ENCODE measurements around the gene CHCHD6. TPM values are rescaled to one million over a fixed set of nuclear protein-coding genes. Genes with fewer than 3 reads are reported as not detected.

Gene CHCHD6
- total RNA-seq, 2 experiments from 2014 or later: 15.9 to 16.9 TPM

DNA sequence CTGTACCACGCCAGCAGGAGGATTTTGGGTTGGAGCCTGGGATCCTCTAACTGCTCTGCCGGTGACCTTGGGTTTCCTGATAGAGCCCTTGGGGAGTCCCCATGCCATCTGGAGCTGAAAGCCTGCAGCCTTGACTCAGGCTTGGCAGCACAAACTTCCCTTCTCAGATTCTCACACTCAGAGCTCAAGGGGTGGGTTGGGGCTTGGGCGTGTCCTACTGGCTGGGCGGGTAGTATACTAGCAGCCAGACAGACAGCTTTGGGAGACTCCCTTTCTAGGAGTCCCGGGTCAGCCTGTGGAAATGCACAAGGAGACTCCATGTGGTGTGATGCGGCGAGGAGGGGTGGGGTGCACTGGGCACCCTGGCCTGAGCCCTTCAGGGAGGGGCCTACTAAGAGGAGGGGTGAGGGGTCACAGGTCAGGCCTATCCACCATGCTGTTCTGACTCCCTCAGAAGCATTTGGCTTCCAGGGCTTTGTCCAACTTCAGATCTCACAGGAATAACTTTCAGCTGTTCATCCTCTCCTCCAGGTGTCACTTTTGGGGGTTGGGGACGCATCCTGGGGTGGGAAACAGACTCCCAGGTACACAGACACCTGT lies 257.3 kb downstream of the CHCHD6 start:
- POLR2A ChIA-PET: no interaction called here
- CTCF ChIA-PET: no interaction called here

DNA sequence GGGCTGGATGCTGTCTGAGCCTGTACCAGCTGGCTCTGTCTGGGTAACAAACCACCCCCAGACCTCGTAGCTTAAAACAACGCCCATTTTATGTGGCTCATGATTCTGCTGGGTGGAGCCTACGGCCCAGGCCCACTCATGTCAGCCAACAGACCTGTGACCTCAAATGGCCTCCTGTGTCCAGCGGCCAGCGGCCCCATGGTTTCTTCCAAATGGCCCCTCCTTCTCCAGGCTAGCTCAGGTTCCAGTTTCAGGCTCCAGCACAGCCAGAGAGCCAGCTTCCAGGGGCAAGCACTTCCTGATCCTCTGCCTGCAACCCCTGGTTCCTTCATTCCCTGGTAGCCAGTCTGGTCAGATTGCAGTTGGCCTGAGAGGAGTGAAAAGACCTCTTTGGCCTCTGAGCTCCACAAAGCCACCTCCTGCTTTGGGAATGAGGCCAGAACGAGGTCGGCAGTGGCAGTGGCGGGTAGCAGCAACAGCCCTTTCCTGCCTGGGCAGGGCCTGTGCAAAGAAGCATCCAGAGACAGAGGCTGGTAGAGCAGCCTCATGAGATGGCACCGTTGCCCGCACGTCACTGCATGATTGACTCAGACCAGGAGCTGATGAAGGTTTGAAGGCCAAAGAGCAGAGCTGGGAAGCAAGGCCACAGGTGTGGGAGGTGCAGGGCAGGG lies 257.9 kb downstream of the CHCHD6 start:
- ChIA-PET CTCF (no interaction called here), POLR2A (no interaction called here)

DNA sequence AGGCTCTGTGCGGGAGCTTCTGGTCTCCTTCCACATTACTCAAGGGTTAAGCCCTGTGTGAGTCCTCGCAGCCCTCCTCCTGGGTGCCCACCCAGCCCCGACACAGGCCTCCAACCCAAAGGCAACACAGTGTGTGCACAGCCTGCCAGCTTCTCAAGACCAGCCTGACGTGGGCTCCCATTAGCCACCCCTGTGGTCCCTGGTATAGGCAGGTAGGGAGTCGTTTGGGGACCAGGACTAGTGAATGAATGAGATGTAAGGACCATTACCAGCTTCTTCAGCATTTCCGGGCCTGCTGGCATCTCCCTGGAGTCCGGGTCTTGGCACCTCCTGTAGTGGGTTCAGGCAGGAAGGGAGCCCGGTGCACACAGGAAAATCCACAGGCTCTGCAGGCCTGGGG lies 258.7 kb downstream of the CHCHD6 start:
- POLR2A ChIA-PET: no interaction called here
- CTCF ChIA-PET: no interaction called here

DNA sequence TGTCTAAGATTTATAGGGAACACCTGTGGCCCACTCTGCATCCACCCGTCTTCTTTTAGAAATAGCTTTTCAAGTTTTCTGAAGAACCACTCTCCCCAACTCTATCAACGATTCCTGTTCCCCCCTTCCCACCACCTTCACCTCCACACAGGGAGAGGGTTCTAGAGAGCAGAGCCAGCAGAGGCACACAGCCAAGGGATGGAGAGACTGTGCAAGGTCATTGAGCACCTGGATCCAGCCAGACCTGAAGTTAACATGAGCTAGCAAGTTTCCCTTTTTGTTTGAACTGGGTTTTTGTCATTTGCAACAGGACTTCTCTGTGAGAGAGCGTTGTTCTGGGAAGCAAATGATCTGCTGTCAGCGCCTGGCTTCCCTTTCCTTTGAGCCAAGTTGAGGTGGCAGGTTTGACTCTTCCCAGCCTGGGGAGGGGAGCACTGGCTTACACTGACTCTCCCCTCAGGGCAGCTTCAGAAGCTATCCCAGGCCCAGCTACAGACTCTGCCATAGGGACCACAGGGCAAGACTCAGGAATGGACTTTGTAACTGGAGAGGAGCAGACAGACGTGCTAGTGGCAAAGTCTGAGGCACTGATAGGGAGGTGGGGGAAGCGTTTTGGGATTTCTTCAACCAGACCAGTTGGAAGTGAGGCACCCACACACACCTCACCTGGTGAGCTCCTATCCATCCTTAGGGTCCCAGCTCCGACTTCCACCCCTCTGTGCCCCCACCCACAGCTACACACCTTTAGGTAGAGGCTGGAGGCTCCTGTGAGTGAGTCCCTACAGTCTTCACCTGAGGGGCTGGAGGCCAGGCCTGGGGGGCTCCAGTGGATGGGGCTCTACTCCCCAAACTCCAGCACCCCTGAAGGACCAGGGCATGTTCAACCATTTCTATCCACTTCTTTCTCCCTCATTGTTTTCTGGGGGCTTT lies 259.5 kb downstream of the CHCHD6 start:
- CTCF ChIA-PET: no interaction called here
- POLR2A ChIA-PET: no interaction called here

DNA sequence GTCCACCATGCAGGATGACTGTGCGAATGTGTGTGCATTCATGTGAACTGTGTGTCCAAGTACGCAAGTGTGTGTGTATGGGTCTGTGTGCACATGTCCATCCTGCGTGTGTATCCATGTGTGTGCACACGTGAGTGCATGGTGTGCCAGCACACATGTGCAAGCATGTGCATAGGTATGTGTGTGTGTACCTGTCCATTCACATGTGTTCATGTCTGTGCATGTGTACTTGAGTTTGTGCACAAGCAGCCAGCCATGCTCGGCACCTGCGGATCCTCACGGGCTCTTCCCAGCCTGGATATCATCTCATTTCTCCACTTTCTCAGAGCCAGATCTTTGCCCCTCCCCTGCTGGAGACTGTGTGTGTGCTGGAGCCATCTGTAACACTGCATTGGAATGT lies 260.2 kb downstream of the CHCHD6 start:
- POLR2A ChIA-PET: no interaction called here
- CTCF ChIA-PET: no interaction called here

DNA sequence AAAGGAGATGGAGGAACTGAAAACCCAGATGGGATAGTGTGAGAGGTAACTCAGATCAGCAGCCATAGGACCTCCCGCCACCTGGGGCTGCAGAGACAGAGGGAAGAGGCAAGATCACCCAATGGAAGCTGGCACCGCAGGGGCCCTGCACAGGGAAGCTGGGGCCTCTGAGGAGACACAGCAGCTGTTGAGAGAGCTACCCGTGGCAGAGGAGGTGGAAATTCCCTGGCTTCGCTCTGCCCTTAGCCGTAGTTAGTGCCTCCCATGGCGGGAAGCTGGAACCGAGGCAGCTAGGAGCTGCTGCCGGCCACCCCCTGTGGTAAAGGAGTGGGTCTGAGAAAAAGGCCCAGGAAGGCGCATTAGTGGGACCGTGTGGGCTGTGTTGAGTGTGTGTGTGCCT lies 260.9 kb downstream of the CHCHD6 start:
- ChIA-PET POLR2A (no interaction called here), CTCF (no interaction called here)

DNA sequence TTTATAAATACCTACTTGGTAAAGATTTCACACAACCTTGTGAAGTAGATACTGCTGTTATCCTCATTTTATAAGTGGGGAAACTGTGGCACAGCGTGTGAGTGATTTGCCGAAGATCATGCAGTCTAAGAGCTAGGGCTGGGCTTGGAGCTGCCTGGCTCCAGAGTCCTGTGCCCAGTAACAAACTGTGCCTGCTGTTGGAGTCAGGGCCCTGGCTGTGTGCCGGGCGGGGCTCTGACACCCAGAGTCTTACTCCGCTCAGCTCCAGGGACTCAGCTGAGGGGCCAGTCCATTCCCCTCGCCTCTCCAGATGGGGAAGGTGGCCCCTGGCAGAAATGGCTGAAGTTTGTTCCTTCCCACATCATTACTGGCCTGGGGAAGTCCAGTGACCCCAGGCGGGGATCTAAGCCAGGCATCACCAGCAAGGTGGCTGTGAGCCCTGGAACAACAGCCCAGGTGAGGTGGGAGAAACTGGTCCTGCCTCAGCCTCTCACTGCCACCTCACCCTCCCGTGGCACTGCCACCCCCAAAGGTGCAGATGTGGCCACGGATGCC lies 261.6 kb downstream of the CHCHD6 start:
- CTCF ChIA-PET: no interaction called here
- POLR2A ChIA-PET: no interaction called here

DNA sequence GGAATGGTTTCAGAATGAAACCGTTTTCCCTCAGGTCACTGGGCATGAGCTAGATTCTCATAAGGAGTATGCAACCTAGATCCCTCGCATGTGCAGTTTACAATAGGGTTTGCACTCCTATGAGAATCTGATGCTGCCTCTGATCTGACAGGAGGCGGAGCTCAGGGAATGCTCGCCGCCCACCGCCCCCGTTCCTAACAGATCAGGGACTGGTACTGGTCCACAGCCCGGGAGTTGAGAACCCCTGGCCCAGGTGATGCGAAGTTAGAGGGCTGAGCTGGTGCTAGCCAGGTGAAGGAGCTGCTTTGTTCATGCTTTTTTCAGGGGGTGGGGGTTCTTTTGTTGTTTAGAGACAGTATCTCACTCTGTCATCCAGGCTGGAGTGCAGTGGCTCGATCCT lies 263.3 kb downstream of the CHCHD6 start:
- CTCF ChIA-PET: no interaction called here
- POLR2A ChIA-PET: no interaction called here

DNA sequence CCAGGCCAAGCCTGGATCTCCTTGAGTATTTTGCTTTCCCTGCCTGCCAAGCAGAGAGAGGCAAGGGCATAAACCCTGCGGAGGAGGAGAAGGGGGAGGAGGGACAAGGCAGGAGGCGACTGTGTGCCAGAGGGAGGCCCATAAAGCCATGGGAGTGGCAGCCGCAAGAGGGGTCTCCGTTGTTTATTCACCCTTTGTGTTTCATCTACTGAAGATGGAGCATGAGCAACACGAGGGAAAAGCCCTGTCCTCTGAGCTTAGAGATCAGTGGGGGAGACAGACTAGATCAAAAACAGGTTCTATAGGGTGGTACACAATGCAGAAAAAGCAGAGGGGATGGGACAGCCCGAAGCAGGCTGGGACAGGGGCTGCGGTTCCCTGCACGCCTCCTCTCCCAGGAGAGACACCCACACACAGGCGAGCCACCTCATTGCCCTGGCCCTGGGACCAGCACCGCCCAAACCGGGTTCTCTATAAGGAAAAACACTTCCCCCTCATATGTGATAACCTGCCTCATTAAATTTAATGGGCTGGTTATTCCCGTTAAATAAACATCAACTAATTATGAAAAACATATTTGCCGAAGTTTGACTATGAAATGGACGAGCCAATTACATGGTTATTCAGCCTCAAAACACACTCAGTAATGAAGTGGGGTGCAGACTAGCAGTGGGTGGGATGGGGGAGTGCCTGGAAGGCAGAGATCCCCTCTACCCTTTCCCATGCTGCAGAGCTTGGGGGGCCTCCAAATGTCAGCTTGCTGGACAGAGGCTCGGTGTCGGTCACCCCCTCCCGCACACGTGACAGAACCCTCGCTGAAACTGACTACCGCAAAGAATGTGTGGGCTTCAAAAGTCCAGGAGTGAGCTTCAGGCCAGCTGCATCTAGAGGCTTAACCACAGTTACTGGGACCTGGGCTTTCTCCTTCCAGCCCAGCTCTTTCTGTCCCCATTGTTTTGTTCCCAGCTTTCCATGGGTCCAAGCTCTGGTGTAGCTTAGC lies 264.7 kb downstream of the CHCHD6 start:
- ChIA-PET POLR2A (no interaction called here), CTCF (no interaction called here)

DNA sequence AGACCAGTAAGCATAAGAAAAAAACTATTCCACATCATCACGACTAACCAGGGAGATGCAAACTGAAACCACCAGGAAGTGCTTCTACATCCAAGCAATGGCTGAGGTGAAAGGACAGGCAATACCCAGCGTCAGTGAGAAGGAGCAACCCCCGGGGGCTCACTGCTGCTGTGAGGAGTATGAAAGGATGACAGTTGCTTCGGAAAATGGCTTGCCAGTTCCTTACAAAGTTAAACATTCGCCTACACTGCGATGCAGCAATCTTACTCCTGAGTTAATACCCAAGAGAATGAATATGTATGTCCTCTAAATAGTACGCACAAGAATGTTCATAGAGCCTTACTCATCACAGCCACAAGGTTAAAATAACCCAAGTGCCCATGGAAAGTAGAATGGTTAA lies 265.5 kb downstream of the CHCHD6 start:
- CTCF ChIA-PET: no interaction called here
- POLR2A ChIA-PET: no interaction called here

DNA sequence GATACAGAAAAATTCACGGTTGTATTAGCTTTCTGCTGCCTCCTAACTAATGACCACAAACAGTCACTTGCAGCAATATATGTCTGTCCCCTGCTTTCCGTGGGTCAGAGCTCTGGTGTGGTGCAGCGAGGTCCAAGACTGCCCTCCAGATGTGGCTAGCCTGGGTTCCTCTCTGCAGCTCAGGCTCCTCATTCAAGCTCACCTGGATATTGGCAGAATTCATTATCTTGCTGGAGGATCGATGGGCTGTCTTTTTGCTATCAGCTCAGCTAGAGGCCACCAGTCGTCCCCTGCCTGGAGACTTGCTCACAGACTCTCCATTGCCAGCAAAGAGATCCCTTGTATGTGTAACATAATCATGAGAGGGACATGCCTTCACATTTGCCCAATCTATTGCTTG lies 266.1 kb downstream of the CHCHD6 start:
- POLR2A ChIA-PET: no interaction called here
- CTCF ChIA-PET: no interaction called here

DNA sequence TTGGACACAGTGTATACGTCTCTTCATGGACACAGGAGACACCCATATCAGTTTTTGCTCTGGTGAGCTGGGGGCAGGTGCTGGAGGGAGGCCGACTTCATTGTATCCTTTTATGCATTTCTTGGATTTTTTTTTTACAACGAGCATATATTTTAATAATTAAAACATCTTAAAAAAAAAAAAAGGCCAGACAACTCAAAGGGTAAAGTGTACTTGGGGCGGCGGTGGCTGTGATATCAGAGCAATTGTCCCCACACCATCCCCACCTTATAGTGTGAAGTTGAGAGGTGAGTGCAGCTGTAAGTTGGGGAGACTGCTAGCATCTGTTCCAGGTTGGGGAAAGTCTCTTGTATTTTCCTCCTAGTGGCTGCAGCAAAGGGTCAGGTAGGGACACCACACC lies 266.9 kb downstream of the CHCHD6 start:
- ChIA-PET CTCF (no interaction called here), POLR2A (no interaction called here)

DNA sequence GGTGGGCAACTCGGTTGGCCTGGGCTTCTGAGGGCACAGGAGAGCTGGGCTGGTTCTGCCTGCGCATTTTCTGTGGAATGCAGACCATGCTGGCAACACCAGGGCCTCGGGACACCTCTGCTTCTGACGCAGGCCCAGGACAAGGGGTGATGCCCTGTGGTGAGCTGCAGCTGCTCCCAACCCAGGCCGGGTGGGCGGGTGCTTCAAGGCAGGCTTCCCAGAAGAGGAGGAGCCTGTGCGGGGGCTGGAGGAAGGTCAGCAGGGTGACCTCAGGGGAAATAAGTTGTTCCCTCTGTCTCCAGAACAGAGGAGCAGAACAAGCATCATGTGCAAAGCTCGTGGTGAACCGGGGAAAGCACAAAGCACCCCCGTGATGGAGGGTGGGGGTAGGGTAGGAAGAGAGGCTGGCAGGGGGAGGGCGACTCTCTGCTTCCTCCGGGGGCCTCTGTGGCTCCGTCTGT lies 267.9 kb downstream of the CHCHD6 start:
- ChIA-PET POLR2A (no interaction called here), CTCF (interaction anchor here (1.4 kb wide), 1 partner anchor 10 kb away, joined by 3 read pairs; the partner anchor contains the start of gene PLXNA1)

DNA sequence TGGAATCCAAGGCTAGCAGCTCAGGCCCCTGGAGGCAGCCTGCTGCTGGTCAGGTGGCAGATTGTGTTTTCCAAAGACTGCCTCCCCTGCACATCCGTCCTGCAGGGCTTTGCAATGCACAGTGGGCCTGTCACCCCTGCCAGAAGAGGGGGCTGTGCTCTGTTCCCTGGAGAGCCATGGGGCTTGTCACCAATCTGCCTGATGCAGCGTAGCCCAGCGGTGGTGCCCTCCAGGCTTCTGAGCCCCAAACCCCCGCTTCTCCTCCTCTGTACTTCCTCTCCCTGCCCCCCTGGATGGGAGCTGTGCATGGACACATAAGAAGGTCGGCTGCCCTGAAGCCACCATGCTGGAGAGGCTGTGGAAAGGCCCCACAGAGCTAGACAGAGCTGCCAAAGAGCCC lies 268.8 kb downstream of the CHCHD6 start:
- ChIA-PET POLR2A (no interaction called here), CTCF (interaction anchor here (1.4 kb wide), 1 partner anchor 10 kb away, joined by 3 read pairs; the partner anchor contains the start of gene PLXNA1)

DNA sequence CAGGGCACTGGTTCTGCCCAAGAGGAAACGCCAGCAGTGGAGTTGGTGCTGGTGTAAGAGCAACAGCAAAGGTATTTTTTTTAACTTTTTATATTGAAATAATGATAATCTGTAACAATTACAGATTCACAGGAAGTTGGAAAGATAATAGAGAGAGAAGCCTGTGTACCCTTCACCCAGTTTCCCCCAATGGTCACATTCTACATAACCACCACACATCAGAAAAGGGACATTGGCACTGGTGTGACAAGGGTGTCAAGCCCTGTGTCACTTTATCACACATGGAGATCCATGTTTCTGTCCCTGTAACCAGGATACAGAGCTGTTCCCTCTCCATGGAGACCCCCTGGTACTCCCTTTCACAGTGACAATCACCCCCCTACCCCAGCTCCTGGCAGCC lies 269.8 kb downstream of the CHCHD6 start:
- ChIA-PET CTCF (interaction anchor here (1.1 kb wide), 1 partner anchor 8 kb away, joined by 3 read pairs; no protein-coding TSS in a partner anchor), POLR2A (no interaction called here)

DNA sequence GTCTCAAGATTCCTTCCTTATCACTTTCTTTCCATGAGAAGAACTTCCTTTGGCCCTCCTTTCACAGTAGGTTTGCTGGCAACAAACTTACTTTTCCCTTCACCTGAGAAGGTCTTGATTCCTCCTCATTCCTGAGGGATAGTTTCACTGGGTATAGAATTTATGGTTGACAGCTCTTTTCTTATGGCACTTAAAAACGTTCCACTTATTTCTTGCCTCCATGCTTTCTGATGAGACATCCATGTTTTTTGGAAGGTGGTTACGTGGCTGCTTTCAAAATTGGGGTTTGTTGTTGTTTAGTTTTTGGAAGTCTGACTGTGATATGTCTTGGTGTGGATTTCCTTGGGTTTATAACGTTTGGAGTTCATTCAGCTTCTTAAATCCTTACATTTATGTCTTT lies 270.7 kb downstream of the CHCHD6 start:
- ChIA-PET POLR2A (no interaction called here), CTCF (interaction anchor here (0.6 kb wide), 1 partner anchor 227 kb away, joined by 4 read pairs; no protein-coding TSS in a partner anchor)

DNA sequence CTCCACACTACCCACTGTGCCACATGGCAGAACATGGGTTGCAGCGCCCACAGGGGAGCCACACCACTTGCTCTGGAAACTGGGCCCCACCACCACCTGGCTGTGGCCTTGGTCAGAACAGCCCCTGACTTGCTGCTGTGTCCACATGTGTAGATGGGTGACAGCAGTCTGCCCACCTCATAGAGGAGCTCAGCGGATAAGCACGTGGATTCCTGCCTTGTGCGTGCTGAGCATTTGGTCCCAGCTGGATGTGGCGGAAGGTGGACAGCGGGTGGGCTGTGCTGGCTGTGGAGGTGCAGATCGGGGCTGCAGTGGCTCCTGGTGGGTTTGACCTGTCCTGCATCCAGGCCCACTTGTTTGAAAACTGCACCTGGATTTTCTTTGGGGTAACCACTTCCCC lies 272.9 kb downstream of the CHCHD6 start:
- CTCF ChIA-PET: interaction anchor here (1.0 kb wide), 1 partner anchor 478 kb away, joined by 3 read pairs; no protein-coding TSS in a partner anchor
- POLR2A ChIA-PET: no interaction called here

DNA sequence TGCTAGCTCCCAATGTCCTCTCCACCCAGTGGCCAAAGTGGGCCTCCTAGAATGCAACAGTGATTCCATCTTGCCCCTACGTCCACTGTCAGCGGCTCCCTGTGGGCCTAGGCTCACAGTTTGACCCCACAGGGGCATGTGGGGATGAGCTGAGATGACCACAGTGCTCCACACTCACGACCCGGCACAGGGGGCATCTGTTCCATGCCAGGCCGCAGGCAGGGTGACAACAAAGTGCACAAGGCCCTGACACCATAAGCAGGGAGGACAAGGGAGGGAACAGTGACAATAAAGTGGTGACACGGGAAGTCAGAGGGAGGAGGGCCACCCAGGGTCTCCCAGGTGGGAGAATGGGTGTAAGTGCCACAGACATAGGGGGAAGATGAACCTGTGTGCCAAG lies 273.8 kb downstream of the CHCHD6 start:
- ChIA-PET POLR2A (no interaction called here), CTCF (interaction anchor here (1.0 kb wide), 1 partner anchor 477 kb away, joined by 3 read pairs; no protein-coding TSS in a partner anchor)

DNA sequence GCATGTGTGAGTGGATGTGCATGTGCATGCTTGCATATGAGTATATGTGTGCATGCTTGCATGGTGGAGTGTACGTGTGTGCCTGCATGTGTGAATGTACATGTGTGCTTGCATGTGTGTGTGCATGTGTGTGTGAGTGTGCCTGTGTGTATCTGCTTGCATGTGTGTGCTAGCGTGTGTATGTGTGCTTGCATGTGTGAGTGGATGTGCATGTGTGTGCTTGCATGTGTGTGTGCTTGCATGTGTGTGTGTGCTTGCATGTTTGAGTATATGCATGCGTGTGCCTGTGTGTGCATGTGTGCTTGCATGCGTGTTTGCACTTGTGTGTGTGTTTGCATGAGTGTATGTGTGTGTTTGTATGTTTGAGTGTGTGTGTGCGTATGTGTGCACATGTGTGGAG lies 274.3 kb downstream of the CHCHD6 start:
- CTCF ChIA-PET: no interaction called here
- POLR2A ChIA-PET: no interaction called here
